HT-29 (cell line): ENCODE measurements around the gene P4HB. TPM values are rescaled to one million over a fixed set of nuclear protein-coding genes. Genes with fewer than 3 reads are reported as not detected.

Experiments
- DNase-seq: peaks from one replicate; pipeline ENCODE4 v3.0.0-alpha.2; 2015; ENCODE audit warnings: low spot score
- total RNA-seq: library from RNA; depleted of rRNA; stranded (reverse); fragments of >200 nt; shearing (Covaris generic); gene quantifications from 2 replicates; pipeline ENCODE4 v1.2.3, GENCODE V29; 2014

Gene P4HB
- total RNA-seq, 1 experiment from 2014 or later: 1,172 TPM

GRCh38 chr17:81868674-81869220 lies 8.4 kb upstream of the P4HB start:
- DNase-seq: peak; percentile 65

GRCh38 chr17:81867991-81868673 lies 7.8 kb upstream of the P4HB start:
- DNase-seq: peak; percentile 40

- peak; percentile 73 for DNase-seq
Observed at GRCh38 chr17:81867170-81867990, 7.0 kb upstream of the P4HB start.

GRCh38 chr17:81866440-81867169 lies 6.3 kb upstream of the P4HB start:
- DNase-seq: peak; percentile 30

GRCh38 chr17:81865733-81866439 lies 5.6 kb upstream of the P4HB start:
- peak; percentile 97 for DNase-seq

- no peak for DNase-seq
Observed at GRCh38 chr17:81865358-81865732, 5.0 kb upstream of the P4HB start.

GRCh38 chr17:81863833-81864768 lies 3.8 kb upstream of the P4HB start:
- DNase-seq: peak; percentile 37

- no peak for DNase-seq
Observed at GRCh38 chr17:81863123-81863675, 2.9 kb upstream of the P4HB start.

- DNase-seq: peak; percentile 99
Observed at GRCh38 chr17:81860756-81861568, 627 bp upstream of the P4HB start.

GRCh38 chr17:81858967-81859905 lies 1.1 kb downstream of the P4HB start:
- DNase-seq: no peak

- peak; percentile 36 for DNase-seq
Observed at GRCh38 chr17:81858170-81858966, 2.0 kb downstream of the P4HB start.

GRCh38 chr17:81854974-81855774 lies 5.2 kb downstream of the P4HB start:
- DNase-seq: peak; percentile 73

- no peak for DNase-seq
Observed at GRCh38 chr17:81852237-81852636, 8.1 kb downstream of the P4HB start.

- DNase-seq: no peak
Observed at GRCh38 chr17:81851423-81851822, 8.9 kb downstream of the P4HB start.

GRCh38 chr17:81849457-81849856 lies 10.9 kb downstream of the P4HB start:
- DNase-seq: no peak
